Thoracic aorta endothelial cell (primary cell): ENCODE measurements around the gene DDX21. TPM values are rescaled to one million over a fixed set of nuclear protein-coding genes. Genes with fewer than 3 reads are reported as not detected.

Experiments
- small RNA-seq: library from RNA; depleted of rRNA; stranded (forward); fragments of <200 nt; gene quantifications from one replicate; pipeline ENCODE3, GENCODE V24; 2012
- total RNA-seq: library from RNA; depleted of rRNA; stranded (reverse); fragments of >200 nt; gene quantifications from 2 replicates; pipeline ENCODE4 v1.2.3, GENCODE V29; 2012

DDX21 gene
- 205 and 209 TPM in 2 replicates for total RNA-seq

GRCh38 chr10:68955832-68956532 is at the start of gene DDX21:
Gene DDX21 (plus strand): TSS chr10:68956170. CDS start chr10:68956226, 56 bp downstream.

GRCh38 chr10:68988530-68989316 is 32.8 kb downstream of the DDX21 start, which contains the start of gene KIFBP:
Gene KIFBP (plus strand): TSS chr10:68988803. CDS start chr10:68988833, 30 bp downstream.

Small RNA genes within 50 kb of the gene (small RNA-seq; reads per million reads assigned to genes)
- gene RNU6-571P: not detected

Other genes starting within 250 kb of the DDX21 start
- 93.8 and 101 TPM in 2 replicates for gene CCAR1, start 234.9 kb upstream of the DDX21 start, total RNA-seq
- gene STOX1, start 128.6 kb upstream of the DDX21 start, total RNA-seq: under 0.01 and 0.14 TPM in 2 replicates
- gene DDX50, start 54.9 kb upstream of the DDX21 start, total RNA-seq: 38.3 and 43.1 TPM in 2 replicates
- gene KIFBP, start 32.6 kb downstream of the DDX21 start, total RNA-seq: 70.1 and 71.8 TPM in 2 replicates
- gene SRGN, start 131.9 kb downstream of the DDX21 start, total RNA-seq: 1,513 and 1,576 TPM in 2 replicates
- gene VPS26A, start 168.0 kb downstream of the DDX21 start, total RNA-seq: 59.0 and 66.0 TPM in 2 replicates
- 30.4 and 34.0 TPM in 2 replicates for gene SUPV3L1, start 224.1 kb downstream of the DDX21 start, total RNA-seq